KBM-7 (cell line): ENCODE measurements around the gene RING1.

Experiments used
- DNase-seq: peaks from one replicate; pipeline ENCODE4 v3.0.0-alpha.2; 2015
- in situ Hi-C: fragments of 300-500 bp; cut with MboI; formaldehyde crosslinking; loops from 2 replicates; pipeline ENCODE4 v1.14.3; 2020; ENCODE audit warnings: low sequenced_read_pairs, low pct_unique_long_range_greater_than_20kb, mixed read lengths

Gene RING1

DNA sequence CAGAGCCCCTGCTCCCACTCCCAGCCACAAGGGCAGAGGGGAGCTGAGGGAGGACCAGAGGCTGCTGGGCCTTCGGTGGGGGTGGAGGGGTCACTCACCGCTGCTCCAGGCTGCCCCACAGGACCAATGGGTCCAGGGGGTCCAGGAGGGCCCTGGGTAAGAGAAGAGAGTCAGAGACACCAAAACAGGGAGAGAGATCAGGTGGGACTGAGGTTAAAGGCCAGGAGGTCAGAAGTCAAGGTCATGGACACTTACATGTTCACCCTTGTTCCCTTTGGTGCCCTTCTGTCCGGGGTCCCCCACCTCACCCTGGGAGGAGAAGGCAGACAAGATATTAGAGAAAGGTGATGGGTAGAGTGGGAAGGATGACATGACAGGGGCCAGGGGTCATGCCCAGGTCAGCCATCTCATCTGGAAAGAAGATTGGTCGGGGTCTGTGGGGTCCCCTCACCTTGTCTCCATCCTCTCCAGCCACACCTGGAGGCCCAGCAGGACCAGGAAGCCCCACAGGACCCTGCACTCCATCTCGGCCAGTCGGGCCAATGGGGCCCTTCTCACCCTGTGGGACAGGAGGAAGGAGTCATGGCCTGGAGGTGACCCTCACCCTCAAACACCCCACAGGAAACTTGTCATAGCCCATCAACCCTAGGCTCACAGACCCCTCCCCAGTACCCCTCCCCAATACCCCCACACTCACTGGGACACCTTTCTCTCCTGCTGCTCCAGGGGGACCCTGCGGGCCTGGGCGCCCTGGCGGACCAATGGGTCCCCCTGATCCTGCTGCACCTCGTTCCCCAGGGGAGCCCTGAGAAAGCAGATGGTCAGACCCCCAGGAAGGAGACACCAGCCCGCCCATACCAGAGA, 37.1 kb upstream of the RING1 start:
- DNase-seq, result no peak
- in situ Hi-C loops, result no loop called here

GRCh38 chr6:33171880-33172687, 36.2 kb upstream of the RING1 start:
- in situ Hi-C loops, result no loop called here

GRCh38 chr6:33172688-33173534, 35.4 kb upstream of the RING1 start:
- in situ Hi-C loops, result no loop called here
- DNase-seq, result peak; percentile 23

More at GRCh38 chr6:33171880-33172687, 36.2 kb upstream of the RING1 start:
- DNase-seq, result no peak

GRCh38 chr6:33173535-33174180, 34.6 kb upstream of the RING1 start:
- in situ Hi-C loops, result no loop called here
- DNase-seq, result no peak

DNA sequence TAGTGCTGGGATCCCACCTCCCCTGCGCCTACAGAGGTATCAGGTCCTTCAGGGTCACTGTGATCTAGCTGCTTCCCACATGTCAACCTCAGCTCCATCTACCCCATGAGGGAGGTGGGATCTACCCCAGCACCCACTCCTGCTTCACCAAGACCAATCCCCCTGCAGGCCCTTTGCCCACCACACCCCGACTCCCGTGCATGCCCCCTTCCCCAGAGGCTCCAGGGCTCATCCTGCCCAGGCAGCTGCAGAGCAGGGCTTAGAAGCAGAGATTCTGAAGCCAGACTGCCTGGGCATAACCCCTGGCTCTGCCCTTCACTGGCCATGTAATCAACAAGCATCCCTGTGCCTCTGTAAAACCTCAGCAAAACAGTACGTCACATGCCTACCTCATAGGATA, 33.5 kb upstream of the RING1 start:
- no peak for DNase-seq
- in situ Hi-C loops, result no loop called here

GRCh38 chr6:33175436-33176069, 32.7 kb upstream of the RING1 start:
- in situ Hi-C loops, result no loop called here
- no peak for DNase-seq

GRCh38 chr6:33176906-33177305, 31.4 kb upstream of the RING1 start:
- in situ Hi-C loops, result no loop called here
- no peak for DNase-seq

GRCh38 chr6:33177552-33178446, 30.5 kb upstream of the RING1 start:
- in situ Hi-C loops, result no loop called here
- no peak for DNase-seq

DNA sequence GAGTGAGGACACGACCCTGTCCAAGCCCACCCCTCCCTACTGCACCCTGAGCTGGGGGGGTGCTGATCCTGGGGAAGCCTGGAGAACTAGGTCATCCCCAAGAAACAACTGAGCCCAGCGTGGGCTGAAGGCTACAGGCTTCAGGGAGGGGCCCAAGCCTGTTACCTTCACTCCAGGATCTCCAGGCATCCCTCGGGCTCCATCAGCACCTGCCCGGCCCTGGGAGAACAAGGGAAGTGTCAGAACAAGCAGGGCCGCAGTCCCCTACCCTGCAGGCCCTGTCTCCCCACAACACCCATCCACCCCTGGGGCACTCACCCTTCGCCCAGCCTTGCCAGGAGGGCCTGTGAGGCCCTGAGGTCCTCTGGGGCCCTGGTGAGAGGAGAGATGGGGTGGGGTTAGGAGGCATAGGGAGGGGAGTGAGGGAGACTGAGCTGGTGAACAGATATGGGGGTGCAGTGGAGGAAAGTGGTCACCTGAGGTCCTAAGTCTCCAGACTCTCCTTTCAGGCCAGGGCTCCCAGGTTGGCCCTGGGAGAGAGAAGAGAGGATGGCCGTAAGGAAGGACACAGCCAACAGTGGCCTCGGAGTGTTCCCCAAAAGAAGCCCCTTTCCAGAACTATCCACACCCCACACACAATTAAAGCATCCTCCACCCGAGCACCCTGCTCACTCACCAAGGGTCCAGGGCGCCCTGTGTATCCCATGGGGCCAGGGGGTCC, 29.4 kb upstream of the RING1 start:
- no peak for DNase-seq
- in situ Hi-C loops, result no loop called here

GRCh38 chr6:33181141-33181540, 27.2 kb upstream of the RING1 start:
- in situ Hi-C loops, result no loop called here

GRCh38 chr6:33183071-33183683, 25.1 kb upstream of the RING1 start:
- in situ Hi-C loops, result no loop called here
- peak; percentile 36 for DNase-seq

More at GRCh38 chr6:33181141-33181540, 27.2 kb upstream of the RING1 start:
- no peak for DNase-seq

DNA sequence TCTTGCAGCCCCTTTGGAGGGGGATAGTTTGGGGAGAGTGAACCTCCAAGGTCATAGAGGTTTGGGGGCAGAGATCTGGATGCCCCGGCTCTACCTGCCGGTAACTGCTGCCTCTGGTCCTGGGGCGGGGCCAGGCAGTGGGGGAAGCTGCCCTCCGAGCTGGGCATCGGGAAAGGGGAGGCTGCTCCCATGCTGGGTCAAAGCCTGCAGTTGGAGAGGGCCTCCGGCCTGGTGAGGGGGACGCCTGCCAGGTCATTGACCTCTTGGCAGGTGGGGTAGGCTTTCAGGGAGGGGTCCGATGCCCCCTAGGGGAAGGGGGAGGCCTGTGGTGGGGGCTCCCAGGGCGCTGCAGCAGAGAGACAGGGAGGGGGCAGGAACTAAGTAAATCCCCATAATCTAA, 23.1 kb upstream of the RING1 start:
- in situ Hi-C loops, result no loop called here
- DNase-seq, result no peak

DNA sequence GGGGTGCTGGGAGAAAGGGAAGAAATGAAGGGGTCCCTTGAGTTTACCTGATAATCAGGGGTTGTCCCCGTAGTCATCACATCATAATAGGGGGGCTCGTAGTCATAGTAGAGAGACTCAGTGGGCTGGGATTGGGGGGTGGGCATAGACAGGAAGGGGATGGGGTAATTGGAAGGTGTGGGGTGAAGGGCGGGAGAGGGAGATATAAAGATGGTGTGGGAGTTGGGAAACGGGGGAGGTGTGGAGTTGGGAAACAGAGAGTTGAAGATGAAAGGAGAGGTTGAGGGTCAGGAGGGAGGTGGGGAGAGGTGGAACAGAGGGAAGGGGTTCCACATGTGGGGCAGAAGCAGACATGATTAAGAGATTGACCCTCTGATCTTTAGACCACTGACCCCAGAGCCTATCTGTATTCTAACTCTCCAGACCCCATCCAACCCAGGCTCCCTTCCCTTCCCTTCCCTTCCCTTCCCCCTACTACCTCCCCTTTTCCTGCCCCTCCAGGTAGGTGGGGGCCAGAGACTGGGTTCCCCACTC, 22.6 kb upstream of the RING1 start:
- no peak for DNase-seq
- in situ Hi-C loops, result no loop called here

- DNase-seq, result no peak
- in situ Hi-C loops, result no loop called here
These were observed 20.5 kb upstream of the RING1 start for GRCh38 chr6:33187809-33188208.

DNA sequence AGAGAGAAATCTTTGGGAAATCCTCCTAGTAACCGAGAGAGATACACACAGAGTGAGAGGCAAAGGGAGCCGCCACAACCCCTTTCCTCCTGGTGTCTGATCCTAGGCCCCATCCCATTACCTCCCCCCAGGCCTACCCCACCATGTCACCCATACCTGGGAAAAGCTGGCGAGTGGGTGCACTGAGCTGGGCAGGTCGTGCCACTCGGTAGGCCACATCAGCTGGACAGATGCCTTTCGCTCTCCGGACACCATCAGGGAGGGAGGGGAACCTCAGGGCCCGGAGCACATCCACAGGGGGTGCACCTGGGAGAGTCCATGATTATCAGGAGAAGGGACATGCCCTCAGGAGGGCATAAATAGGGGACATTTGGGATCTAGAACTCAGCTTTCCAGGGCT, 19.1 kb upstream of the RING1 start:
- in situ Hi-C loops, result no loop called here
- DNase-seq, result no peak

DNA sequence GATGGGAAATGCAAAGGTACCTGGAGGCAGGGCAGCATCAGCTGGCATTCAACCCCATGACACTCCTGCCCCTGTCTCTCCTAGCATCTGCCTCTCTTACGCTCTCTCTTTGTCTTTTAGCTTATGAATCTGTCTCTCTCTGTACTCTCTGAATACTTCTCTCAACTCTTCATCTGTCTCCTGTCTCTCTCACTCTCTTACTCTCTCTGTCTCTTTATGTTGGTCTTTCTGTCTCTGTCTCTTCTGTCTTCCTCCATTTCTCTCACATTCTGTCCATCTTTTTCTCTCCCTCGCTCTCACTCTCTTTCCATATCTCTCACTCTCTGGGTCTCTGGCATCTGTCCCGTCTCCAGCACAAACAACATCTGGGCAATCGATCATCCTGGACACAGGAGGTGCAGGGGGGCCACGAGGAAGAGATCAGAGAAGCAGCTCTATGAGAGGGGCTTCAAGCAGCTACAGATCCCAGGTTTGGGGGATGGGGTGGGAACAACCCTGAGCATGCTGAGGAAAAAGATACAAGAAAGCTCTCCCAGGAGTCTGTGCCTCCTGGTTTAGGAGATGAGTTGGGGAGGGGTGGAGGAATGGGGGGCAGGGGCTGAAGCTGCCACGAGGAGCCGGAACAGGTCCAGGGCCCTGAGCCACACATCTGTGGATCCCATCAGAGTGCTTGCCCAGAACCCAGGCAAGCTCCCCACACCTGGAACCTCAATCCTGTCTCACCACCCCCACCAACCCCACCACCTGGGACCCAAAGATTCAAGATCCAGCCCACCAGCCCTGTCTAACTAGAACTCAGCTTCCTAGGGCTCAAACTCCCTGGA, 18.5 kb upstream of the RING1 start:
- no peak for DNase-seq
- in situ Hi-C loops, result no loop called here
